ENCODE data around the gene METTL27.
"Not testable (repeated sequence)": the region's sequence is repeated elsewhere in the genome, so short reads cannot be mapped to it uniquely, and the experiment has no call there.

Gene METTL27

DNA sequence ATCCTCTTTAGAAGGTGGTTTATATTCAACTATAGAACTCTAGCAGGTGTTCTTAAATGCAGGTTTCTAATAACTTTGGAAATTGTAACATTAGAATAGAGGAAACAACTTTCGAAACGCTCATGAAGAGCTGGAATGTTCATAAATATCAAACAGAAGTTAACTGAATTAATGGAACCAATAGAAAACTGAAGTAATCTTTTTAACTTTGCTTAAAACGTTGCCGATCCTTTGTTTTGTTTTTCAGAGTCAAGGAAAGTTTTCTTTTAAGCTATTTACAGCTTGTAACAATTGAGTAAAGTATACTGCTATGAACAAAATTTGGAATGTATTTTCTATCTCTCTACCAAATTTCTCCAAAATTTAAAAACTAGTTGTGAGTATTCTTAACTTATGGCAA lies 53.3 kb downstream of the METTL27 start:
- H3K9me3 ChIP-seq (ENCODE audit: control insufficient read depth, insufficient read depth, low read depth, low read length) = 0 out of 2 replicates have a peak, but pooled peaks cover 3% of the 10 kb centered on the region
- H3K27ac ChIP-seq (ENCODE audit: low read depth, low read length) = no peak overlapping the region

DNA sequence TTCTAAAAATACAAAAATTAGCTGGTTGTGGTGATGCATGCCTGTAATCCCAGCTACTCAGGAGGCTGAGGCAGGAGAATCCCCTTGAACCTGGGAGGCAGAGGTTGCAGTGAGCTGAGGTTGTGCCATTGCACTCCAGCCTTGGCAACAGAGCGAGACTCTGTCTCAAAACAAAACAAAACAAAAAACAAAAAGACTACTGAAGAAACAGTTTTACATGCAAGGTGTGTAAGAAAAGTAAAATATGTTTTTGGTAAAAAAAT lies 54.6 kb downstream of the METTL27 start:
- not testable (repeated sequence) for H3K4me3 ChIP-seq (ENCODE audit: low read depth, low read length); H3K9me3 ChIP-seq (ENCODE audit: control insufficient read depth, insufficient read depth, low read depth, low read length); H3K4me1 ChIP-seq (ENCODE audit: control insufficient read depth, insufficient read depth, low read length); H3K36me3 ChIP-seq (ENCODE audit: control insufficient read depth, insufficient read depth, low read length); H3K27ac ChIP-seq (ENCODE audit: low read depth, low read length); H3K9ac ChIP-seq (ENCODE audit: low read length); H3K27me3 ChIP-seq (ENCODE audit: control insufficient read depth, insufficient read depth, low read length)

More for the DNA sequence above, 53.3 kb downstream of the METTL27 start:
- H3K4me3 ChIP-seq (ENCODE audit: low read depth, low read length) = no peak overlapping the region
- no peaks in the 10 kb centered on the region for H3K4me1 ChIP-seq (ENCODE audit: control insufficient read depth, insufficient read depth, low read length)
- H3K36me3 ChIP-seq (ENCODE audit: control insufficient read depth, insufficient read depth, low read length) = no peaks in the 10 kb centered on the region
- H3K27me3 ChIP-seq (ENCODE audit: control insufficient read depth, insufficient read depth, low read length) = no peaks in the 10 kb centered on the region
- H3K9ac ChIP-seq (ENCODE audit: low read length) = no peak overlapping the region

DNA sequence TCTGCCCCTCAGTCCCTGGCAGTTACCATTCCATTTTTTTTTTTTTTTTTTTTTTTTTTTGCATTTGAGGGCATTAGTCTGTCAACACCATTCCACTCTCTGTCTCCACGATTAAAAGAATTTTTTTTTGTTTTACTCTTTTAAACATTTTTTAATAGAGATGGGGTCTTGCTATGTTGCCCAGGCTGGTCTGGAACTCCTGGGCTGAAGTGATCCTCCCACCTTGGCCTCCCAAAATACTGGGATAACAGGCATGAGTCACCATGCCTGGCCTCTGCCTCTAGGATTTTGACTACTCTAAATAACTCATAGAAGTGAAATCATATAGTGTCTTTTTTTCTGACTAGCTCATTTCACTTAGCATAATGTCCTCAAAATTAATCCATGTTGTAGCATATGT lies 55.7 kb downstream of the METTL27 start:
- no peaks in the 10 kb centered on the region for H3K36me3 ChIP-seq (ENCODE audit: control insufficient read depth, insufficient read depth, low read length)
- no peaks in the 10 kb centered on the region for H3K4me1 ChIP-seq (ENCODE audit: control insufficient read depth, insufficient read depth, low read length)
- H3K9me3 ChIP-seq (ENCODE audit: control insufficient read depth, insufficient read depth, low read depth, low read length) = peaks cover 7% of the 10 kb centered on the region
- H3K4me3 ChIP-seq (ENCODE audit: low read depth, low read length) = no peak overlapping the region
- no peak overlapping the region for H3K9ac ChIP-seq (ENCODE audit: low read length)
- H3K27me3 ChIP-seq (ENCODE audit: control insufficient read depth, insufficient read depth, low read length) = no peaks in the 10 kb centered on the region
- no peak overlapping the region for H3K27ac ChIP-seq (ENCODE audit: low read depth, low read length)
